K562 (cell line): Measurements from ENCODE around the gene SYMPK. TPM values are rescaled to one million over a fixed set of nuclear protein-coding genes. Genes with fewer than 3 reads are reported as not detected.
A peak's percentile ranks its signal among the peaks of the same experiment; 100 is the strongest.

Source experiments
- REST ChIP-seq, 2 experiments: fragments of 450-650 bp; formaldehyde crosslinking in 1 of 2; IDR thresholded peaks; 2 replicates each; pipeline versions ENCODE4 v1.4.0 to v1.6.1; 2014 to 2020; ENCODE audit warnings: mild to moderate bottlenecking in 2 of 2, borderline replicate concordance in 1 of 2, low read depth in 1 of 2
- polyA plus RNA-seq, 8 experiments: library from polyadenylated mRNA; depleted of rRNA in 4 of 8; stranded (reverse) in 5 of 8; unstranded in 3 of 8; fragments of >200 nt; fragmentation: Nextera tagmentation in 2 of 8; fragmentation: Illumina TruSeq in 1 of 8; extraction: Ambion mirVana in 2 of 8; extraction: Trizol in 1 of 8; gene quantifications; 2 replicates each; pipeline versions ENCODE4 v1.2.1 to v1.2.3, GENCODE V29; 2011 to 2014; ENCODE audit warnings: inconsistent platforms in 1 of 8, missing spikeins in 1 of 8
- total RNA-seq, 7 experiments: library from RNA; depleted of rRNA in 6 of 7; stranded (reverse); fragments of >200 nt in 6 of 7; fragmentation: Illumina TruSeq in 2 of 7; extraction: Trizol in 2 of 7; gene quantifications; 2 replicates each; pipeline versions ENCODE4 v1.2.1 to v1.2.3, GENCODE V29; 2011 to 2021; ENCODE audit warnings: low replicate concordance in 1 of 7
- TF ChIP-seq, protein P1 (sequence below), 3 experiments: IDR thresholded peaks in 2 of 3; conservative IDR thresholded peaks in 1 of 3; 2 replicates each; pipeline ENCODE4 v1.5.1; 2011 to 2012; ENCODE audit warnings: low read length in 3 of 3, mild to moderate bottlenecking in 3 of 3, control low read depth in 2 of 3, improper control_type of control experiment in 1 of 3, inconsistent platforms in 1 of 3, low read depth in 1 of 3, mixed read lengths in 1 of 3, moderate library complexity in 1 of 3; ENCODE audit not compliant: insufficient read depth in 2 of 3

SYMPK gene
- total and polyA plus RNA-seq, 9 of the 15 experiments (the other 6 are each of a cell fraction or from before 2014, with no cell fraction given), result 0.73 to 95.5 (median 58.4) TPM

- TF ChIP-seq REST (IDR thresholded peaks at IDR 0.05; ENCODE audit: borderline replicate concordance) (no peak), REST (CRISPR knock-in tag; IDR thresholded peaks at IDR 0.05; ENCODE audit: low read depth) (no peak)
- TF ChIP-seq, protein P1, sequence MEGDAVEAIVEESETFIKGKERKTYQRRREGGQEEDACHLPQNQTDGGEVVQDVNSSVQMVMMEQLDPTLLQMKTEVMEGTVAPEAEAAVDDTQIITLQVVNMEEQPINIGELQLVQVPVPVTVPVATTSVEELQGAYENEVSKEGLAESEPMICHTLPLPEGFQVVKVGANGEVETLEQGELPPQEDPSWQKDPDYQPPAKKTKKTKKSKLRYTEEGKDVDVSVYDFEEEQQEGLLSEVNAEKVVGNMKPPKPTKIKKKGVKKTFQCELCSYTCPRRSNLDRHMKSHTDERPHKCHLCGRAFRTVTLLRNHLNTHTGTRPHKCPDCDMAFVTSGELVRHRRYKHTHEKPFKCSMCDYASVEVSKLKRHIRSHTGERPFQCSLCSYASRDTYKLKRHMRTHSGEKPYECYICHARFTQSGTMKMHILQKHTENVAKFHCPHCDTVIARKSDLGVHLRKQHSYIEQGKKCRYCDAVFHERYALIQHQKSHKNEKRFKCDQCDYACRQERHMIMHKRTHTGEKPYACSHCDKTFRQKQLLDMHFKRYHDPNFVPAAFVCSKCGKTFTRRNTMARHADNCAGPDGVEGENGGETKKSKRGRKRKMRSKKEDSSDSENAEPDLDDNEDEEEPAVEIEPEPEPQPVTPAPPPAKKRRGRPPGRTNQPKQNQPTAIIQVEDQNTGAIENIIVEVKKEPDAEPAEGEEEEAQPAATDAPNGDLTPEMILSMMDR (IDR thresholded peaks at IDR 0.05 in 2 of 3, conservative IDR thresholded peaks at IDR 0.05 in 1 of 3; ENCODE audit: insufficient read depth in 2 of 3, low read depth in 1 of 3, low read length in 3 of 3), result peak in 2 of 3 experiments; percentile 24 to 55; a peak in 3 of 6 replicates
Measured at GRCh38 chr19:45774765-45775164, 88.2 kb downstream of the SYMPK start (continued).
